ENCODE results near the gene GPR158.
A peak's percentile ranks its signal among the peaks of the same experiment; 100 is the strongest.

GPR158 gene

GRCh38 chr10:25222085-25222660 is 47.4 kb downstream of the GPR158 start:
- no peak overlapping the region for H3K4me3 ChIP-seq (ENCODE audit: control insufficient read depth, low read depth, low read length)
- no peak for DNase-seq (ENCODE audit: low read depth)
- TF ChIP-seq, protein P1, sequence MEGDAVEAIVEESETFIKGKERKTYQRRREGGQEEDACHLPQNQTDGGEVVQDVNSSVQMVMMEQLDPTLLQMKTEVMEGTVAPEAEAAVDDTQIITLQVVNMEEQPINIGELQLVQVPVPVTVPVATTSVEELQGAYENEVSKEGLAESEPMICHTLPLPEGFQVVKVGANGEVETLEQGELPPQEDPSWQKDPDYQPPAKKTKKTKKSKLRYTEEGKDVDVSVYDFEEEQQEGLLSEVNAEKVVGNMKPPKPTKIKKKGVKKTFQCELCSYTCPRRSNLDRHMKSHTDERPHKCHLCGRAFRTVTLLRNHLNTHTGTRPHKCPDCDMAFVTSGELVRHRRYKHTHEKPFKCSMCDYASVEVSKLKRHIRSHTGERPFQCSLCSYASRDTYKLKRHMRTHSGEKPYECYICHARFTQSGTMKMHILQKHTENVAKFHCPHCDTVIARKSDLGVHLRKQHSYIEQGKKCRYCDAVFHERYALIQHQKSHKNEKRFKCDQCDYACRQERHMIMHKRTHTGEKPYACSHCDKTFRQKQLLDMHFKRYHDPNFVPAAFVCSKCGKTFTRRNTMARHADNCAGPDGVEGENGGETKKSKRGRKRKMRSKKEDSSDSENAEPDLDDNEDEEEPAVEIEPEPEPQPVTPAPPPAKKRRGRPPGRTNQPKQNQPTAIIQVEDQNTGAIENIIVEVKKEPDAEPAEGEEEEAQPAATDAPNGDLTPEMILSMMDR (IDR thresholded peaks at IDR 0.05; ENCODE audit: control insufficient read depth, insufficient read depth, low read depth, low read length, missing control alignments) = no peak

- H3K4me3 ChIP-seq (ENCODE audit: control insufficient read depth, low read depth, low read length) = no peak overlapping the region
- TF ChIP-seq, protein P1 (IDR thresholded peaks at IDR 0.05; ENCODE audit: control insufficient read depth, insufficient read depth, low read depth, low read length, missing control alignments) = peak; percentile 80
- DNase-seq (ENCODE audit: low read depth) = peak; percentile 29
Observed at GRCh38 chr10:25226775-25227682, 52.2 kb downstream of the GPR158 start.

DNA sequence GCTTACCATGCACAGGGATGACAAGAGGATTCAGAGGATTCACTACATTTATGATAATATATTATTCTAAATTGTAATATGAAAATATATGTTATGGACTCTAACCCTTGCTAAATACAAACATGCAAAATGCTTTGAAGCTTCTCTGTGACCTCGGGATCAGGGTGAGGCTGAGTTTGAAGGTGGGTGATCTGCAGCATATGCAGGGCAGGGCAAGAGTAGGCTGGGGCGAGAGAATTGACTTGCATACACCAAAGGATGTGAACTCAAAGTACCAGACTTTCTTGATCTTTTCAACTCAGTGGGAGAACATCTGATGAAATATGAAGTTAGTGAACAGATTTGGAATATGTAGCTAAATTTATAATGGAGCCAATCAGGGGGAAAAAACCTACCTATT is 57.0 kb downstream of the GPR158 start:
- DNase-seq (ENCODE audit: low read depth) = no peak
- H3K4me3 ChIP-seq (ENCODE audit: control insufficient read depth, low read depth, low read length) = no peak overlapping the region
- TF ChIP-seq, protein P1 (IDR thresholded peaks at IDR 0.05; ENCODE audit: control insufficient read depth, insufficient read depth, low read depth, low read length, missing control alignments) = no peak

DNA sequence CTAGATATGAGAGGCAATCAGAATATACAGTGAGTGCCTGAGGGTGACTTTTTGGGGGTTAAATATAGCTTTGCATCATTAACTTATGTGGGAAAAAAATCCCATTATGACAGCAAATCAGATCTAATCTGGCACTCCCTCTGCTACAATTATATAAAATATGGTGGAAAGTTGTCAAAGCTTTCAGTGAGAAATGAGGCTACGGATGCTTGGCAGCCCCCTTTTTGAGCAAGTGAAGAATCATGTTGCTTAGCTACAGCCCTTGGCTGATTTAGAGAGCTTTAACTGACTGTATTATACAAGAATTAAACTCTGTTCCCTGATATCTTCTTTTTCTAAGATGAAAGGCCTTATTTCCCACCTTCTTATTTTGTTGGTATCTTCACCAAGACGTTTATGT is 57.4 kb downstream of the GPR158 start:
- TF ChIP-seq, protein P1 (IDR thresholded peaks at IDR 0.05; ENCODE audit: control insufficient read depth, insufficient read depth, low read depth, low read length, missing control alignments) = no peak
- H3K4me3 ChIP-seq (ENCODE audit: control insufficient read depth, low read depth, low read length) = no peak overlapping the region
- DNase-seq (ENCODE audit: low read depth) = no peak

DNA sequence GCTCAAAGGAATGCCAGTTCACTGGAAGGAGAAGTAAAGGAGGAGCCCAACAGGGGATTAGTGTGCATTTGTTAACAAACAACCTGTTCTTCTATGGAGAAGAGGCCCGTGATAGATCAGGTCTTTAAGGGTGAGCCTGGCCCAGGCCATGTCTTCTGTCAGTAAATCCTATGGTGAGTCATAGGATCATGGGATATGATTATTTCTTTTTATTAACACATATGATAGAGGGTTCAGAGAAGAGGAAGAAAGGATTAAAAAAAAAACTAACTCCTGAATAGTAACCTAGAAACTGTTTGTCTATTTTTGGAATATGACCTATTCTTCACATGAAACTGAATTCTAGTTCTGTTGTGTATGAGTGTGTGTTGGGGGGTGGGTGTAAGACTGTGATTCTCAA is 70.4 kb downstream of the GPR158 start:
- TF ChIP-seq, protein P1 (IDR thresholded peaks at IDR 0.05; ENCODE audit: control insufficient read depth, insufficient read depth, low read depth, low read length, missing control alignments) = no peak
- H3K4me3 ChIP-seq (ENCODE audit: control insufficient read depth, low read depth, low read length) = no peak overlapping the region
- DNase-seq (ENCODE audit: low read depth) = no peak

DNA sequence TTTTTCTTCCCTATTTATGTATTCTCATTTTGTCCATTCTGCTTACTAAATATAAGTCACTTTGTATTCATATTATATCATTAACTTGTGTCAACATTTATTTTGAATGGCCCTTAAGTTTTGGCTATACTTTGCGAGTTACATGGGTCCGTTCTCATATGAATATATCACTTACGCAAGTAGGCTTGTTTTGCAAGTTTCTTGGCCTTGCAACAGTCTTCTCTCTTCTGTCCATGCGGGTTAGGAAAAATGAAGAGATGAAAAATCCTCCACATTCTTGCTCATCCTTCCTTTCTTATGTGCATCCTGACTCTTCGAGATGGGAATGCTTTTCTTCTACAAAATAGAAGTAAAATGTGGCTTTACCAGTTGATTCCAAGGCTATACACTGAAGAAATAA is 82.8 kb downstream of the GPR158 start:
- no peak for DNase-seq (ENCODE audit: low read depth)
- TF ChIP-seq, protein P1 (IDR thresholded peaks at IDR 0.05; ENCODE audit: control insufficient read depth, insufficient read depth, low read depth, low read length, missing control alignments) = no peak
- H3K4me3 ChIP-seq (ENCODE audit: control insufficient read depth, low read depth, low read length) = no peak overlapping the region

All from AG09309 (cell line).